Stimulated activated CD4-positive, alpha-beta T cell treated with anti-CD3 and anti-CD28 coated beads, Interleukin-12 subunit alpha, Interleukin-12 subunit beta, amount 100 ng/mL, for 24 hours (primary cell): Measurements from ENCODE around the gene IGSF3.

Experiments used
- DNase-seq, 2 experiments: peaks; one replicate each; pipeline ENCODE4 v3.0.0-alpha.2; 2020; ENCODE audit warnings: low read depth in 2 of 2

Gene IGSF3

GRCh38 chr1:116528329-116529083 is 139.0 kb downstream of the IGSF3 start:
- no peak for DNase-seq

GRCh38 chr1:116525440-116525839 is 142.1 kb downstream of the IGSF3 start:
- no peak for DNase-seq
